GM12874 (cell line): ENCODE measurements around the gene CHST11.

Experiments used
- CTCF ChIP-seq: IDR thresholded peaks from 2 replicates; pipeline ENCODE4 v1.5.1; 2011; ENCODE audit warnings: low read depth, mild to moderate bottlenecking, control low read depth, low read length, moderate library complexity; ENCODE audit not compliant: insufficient read depth

Gene CHST11

GRCh38 chr12:104604995-104605675 lies 148.4 kb downstream of the CHST11 start:
- no peak for TF ChIP-seq CTCF

- no peak for TF ChIP-seq CTCF
Observed at GRCh38 chr12:104605685-104606084, 148.9 kb downstream of the CHST11 start.

GRCh38 chr12:104608998-104609397 lies 152.2 kb downstream of the CHST11 start:
- no peak for TF ChIP-seq CTCF

- no peak for TF ChIP-seq CTCF
Observed at GRCh38 chr12:104609445-104609844, 152.7 kb downstream of the CHST11 start.

GRCh38 chr12:104610513-104611235 lies 153.9 kb downstream of the CHST11 start:
- no peak for TF ChIP-seq CTCF

GRCh38 chr12:104611671-104612070 lies 154.9 kb downstream of the CHST11 start:
- TF ChIP-seq CTCF, result no peak

- TF ChIP-seq CTCF, result no peak
Observed at GRCh38 chr12:104615048-104615561, 158.4 kb downstream of the CHST11 start.
